ENCODE data around the gene CKM.
"Not testable (repeated sequence)": the region's sequence is repeated elsewhere in the genome, so short reads cannot be mapped to it uniquely, and the experiment has no call there.

Gene CKM

DNA sequence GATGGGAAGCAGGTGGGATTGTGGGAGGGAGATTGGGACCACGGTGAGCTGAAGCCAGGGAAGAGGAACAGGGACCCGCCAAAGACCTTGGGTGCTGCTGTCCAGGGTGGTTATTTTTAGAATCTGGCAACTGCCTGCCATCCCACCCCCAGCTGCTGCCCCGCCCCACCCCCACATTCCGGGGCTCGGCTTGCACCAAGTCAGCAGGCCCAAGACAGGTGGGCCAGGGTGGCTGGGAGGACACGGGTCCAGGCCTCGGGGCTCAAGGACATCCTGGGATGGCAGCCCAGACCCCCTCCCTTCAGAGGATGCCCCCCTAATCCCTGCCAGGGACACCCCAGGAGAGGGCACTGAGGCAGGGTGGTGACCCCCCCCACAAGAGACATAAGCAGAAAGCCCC is 827 bp downstream of the CKM start:
- DNase-seq (ENCODE audit: low read depth in 2 of 2) = no peak

- DNase-seq (ENCODE audit: low read depth in 2 of 2) = no peak
Observed at GRCh38 chr19:45320997-45321775, 1.5 kb downstream of the CKM start.

GRCh38 chr19:45315304-45315703 is 7.4 kb downstream of the CKM start:
- no peak for DNase-seq (ENCODE audit: low read depth in 2 of 2)

- DNase-seq (ENCODE audit: low read depth in 2 of 2) = no peak
Observed at GRCh38 chr19:45314708-45315245, 7.9 kb downstream of the CKM start.

GRCh38 chr19:45312285-45312684 is 10.4 kb downstream of the CKM start:
- not testable (repeated sequence) for DNase-seq (ENCODE audit: low read depth in 2 of 2)

DNA sequence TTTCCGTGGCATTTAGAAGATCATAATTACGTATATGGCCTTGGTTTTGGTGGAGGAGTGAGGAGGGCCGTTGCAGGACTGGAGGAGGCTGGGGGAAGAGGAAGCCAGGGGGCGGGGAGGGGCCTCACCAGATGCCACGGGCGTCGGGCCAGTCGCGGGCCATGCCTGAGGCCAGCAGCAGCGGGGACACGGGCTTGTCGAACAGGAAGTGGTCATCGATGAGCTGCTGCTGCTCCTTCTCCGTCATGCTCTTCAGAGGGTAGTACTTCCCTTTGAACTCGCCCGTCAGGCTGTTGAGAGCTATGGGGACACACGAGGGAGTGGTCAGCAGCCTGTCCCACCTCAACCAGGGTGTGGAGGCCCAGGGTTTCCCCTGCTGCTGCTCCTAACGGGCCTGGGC is 11.1 kb downstream of the CKM start:
- no peak for DNase-seq (ENCODE audit: low read depth in 2 of 2)

- not testable (repeated sequence) for DNase-seq (ENCODE audit: low read depth in 2 of 2)
Observed at GRCh38 chr19:45309322-45309721, 13.4 kb downstream of the CKM start.

GRCh38 chr19:45307361-45307760 is 15.3 kb downstream of the CKM start:
- no peak for DNase-seq (ENCODE audit: low read depth in 2 of 2)

GRCh38 chr19:45306518-45307027 is 16.1 kb downstream of the CKM start:
- DNase-seq (ENCODE audit: low read depth in 2 of 2) = no peak

DNA sequence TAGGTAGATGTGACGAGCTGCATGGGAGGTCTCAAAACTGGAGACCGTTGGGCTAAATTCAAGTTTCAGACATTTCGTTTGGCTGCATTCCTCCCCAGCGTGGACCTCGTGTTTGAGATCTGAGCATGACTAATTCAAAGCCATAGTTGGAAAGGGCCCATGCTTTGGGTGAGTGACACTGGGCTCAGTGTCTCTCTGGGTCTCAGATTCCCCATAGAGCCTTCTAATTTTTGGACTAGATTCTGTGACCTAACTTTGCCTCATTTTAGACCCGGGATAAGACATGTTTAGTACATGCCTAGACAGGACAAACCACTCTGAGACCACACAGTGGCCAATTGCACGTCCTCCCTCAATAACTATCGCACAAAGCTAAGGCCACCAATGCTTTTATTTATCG is 16.6 kb downstream of the CKM start:
- no peak for DNase-seq (ENCODE audit: low read depth in 2 of 2)

- DNase-seq (ENCODE audit: low read depth in 2 of 2) = no peak
Observed at GRCh38 chr19:45305421-45305820, 17.3 kb downstream of the CKM start.

GRCh38 chr19:45305007-45305406 is 17.7 kb downstream of the CKM start:
- DNase-seq (ENCODE audit: low read depth in 2 of 2) = no peak

DNA sequence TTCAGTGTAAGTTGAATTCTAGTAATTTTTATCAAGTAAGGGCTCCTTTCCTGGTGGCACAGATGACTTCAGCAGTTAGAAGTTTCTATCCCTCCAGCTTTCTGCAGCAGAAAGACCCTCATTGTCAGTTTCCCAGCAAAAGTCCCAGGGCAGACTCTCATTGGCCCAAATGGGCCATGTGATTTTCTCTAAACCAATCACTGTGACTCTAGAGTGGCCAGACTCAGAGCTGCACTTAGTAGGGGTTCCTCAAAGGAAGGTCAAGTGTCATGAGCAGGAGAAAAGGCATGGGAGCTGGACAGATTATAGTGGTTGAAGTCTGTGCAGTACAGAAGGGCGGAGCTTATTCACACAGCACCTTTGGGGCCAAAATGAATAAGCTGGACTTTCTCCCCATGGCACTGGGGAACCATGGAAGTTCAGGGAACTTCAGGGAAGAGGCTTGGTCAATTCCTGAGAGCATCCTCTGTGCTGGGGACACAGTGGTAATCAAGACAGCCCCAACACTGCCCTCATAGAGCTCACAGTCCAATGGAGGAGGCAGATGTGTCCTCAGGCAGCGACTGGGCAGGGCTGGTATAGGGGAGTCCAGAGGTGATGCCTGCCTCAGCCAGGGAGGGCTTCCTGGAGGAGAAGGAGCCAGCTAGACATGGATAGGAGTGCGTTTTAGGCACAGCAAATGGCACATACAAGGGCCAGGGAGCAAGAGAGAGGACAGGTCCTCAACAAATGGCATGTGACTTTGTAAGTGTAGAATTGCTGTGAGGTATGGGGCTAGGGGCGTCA is 18.3 kb downstream of the CKM start:
- no peak for DNase-seq (ENCODE audit: low read depth in 2 of 2)

- no peak for DNase-seq (ENCODE audit: low read depth in 2 of 2)
Observed at GRCh38 chr19:45303269-45304060, 19.2 kb downstream of the CKM start.

DNA sequence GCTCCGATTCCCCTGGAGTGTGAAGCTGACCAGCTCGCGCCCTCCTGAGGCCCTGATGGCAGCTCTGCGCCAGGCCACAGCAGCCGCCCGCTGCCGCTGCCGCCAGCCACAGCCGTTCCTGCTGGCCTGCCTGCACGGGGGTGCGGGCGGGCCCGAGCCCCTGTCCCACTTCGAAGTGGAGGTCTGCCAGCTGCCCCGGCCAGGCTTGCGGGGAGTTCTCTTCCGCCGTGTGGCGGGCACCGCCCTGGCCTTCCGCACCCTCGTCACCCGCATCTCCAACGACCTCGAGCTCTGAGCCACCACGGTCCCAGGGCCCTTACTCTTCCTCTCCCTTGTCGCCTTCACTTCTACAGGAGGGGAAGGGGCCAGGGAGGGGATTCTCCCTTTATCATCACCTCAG is 20.3 kb downstream of the CKM start:
- DNase-seq (ENCODE audit: low read depth in 2 of 2) = no peak

DNA sequence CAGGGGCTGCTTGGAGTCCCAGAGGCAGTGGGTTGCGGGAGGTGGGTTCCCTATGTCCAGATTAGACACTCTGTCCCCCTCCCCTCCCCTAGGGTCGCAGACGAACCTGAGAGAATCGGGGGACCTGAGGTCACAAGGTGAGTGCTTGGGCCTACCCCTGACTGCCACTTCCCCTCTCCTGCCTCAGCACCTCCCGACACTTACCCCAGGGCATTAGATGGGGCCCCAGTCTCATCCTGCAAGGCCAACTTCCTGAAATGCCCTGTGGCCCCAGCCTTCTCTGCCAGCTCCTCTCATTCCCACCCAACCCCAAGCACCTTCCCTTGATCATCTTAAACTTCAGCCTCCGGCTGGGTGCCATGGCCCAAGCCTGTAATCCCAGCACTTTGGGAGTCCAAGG is 23.0 kb downstream of the CKM start:
- DNase-seq (ENCODE audit: low read depth in 2 of 2) = no peak

DNA sequence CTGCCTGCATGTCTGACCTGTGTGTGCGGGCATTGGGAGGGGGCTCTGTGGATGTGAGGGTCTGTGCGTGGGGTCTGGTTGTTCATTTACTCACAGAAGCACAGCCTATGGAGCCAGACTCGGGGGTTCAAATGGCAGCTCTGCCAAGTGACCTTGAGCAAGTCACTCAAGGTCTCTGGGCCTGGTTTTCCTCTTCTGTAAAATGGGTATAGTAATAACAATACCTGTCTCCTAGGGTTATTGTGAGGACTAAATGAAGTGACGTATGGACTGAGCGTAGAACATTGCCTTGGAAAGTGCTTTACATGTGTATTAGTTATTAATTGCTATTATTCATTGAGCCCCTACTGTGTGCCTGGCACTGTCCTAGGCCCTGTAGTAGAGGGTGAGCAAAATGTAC is 24.4 kb downstream of the CKM start:
- no peak for DNase-seq (ENCODE audit: low read depth in 2 of 2)

- no peak for DNase-seq (ENCODE audit: low read depth in 2 of 2)
Observed at GRCh38 chr19:45297674-45298073, 25.0 kb downstream of the CKM start.

DNA sequence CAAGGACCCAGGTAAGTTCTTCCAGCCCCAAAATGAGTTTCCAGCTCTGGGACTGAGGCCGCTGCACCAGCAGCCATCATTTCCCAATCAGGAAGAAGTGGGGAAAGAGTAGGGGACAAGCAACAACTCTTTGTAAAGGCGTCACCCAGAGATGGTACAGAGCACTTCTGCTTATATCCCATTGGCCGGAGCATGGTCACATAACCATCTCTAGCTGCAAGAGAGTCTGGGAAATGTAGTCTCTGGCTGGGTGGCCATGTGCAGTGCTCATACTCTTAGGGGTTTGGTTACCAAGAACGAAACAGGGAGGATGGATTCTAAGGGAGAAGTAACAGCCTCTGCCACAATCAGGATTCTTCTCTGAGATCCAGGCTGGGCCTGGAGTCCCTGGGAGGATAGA is 26.3 kb downstream of the CKM start:
- no peak for DNase-seq (ENCODE audit: low read depth in 2 of 2)

GRCh38 chr19:45295873-45296272 is 26.8 kb downstream of the CKM start:
- DNase-seq (ENCODE audit: low read depth in 2 of 2) = no peak

DNA sequence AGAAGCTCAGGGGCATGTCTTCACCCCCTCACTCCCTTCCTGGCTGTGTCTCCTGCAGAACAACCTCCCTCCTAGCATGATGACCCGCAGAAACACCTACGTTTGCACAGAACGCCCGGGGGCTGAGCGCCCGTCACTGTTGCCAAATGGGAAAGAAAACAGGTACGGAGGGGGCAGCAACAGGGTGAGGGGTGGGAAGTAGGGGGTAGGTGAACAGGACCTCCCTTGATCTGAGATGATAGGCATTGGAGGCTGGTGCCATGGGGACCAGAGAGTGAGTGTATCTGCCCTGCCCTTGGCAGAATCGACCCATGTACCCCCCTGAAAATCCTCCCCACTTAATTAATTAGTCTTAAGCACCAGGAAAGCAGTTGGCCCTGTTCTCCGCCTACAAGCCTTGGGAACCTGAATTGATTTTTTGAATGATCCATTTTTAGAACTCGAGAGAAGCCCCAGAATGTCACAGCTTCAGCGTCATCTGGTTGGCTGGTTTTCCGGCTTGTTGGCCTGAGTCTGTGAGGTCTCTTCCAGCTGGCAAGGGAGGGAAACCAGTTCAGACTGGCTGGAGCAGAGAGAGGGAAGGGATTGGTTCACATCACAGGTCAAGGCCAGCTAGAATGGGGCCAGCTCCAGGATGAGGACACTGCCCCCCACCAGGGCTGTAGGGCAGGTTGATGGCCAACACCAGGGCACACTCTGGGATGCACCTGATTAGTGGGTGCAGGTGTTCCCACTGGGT is 28.2 kb downstream of the CKM start:
- no peak for DNase-seq (ENCODE audit: low read depth in 2 of 2)

All from stimulated activated CD8-positive, alpha-beta memory T cell treated with anti-CD3 and anti-CD28 coated beads, Interleukin-15, amount 100 ng/mL, for 48 hours (primary cell).